GM12878 (cell line): ENCODE data around the gene CASS4. TPM values are rescaled to one million over a fixed set of nuclear protein-coding genes. Genes with fewer than 3 reads are reported as not detected.
A peak's percentile ranks its signal among the peaks of the same experiment; 100 is the strongest.

ENCODE experiments used
- ATAC-seq: fragments of 200-7000 bp; cut with Tn5 transposase; 3 replicates; pipeline ENCODE4 v1.9.1; 2020; ENCODE audit warnings: mild to moderate bottlenecking, moderate library complexity
- BruUV-seq: library from RNA; stranded (reverse); fragments of 400-500 nt; replicated peaks from 2 replicates; lab custom pipeline; 2021; lab: Mats Ljungman, UMichigan
- CTCF ChIA-PET: fragments of 300-600 bp; sonication (Branson Sonifier 250); formaldehyde crosslinking; extraction: SDS; loops from one replicate; lab custom pipeline; 2021; ENCODE audit warnings: inconsistent platforms; lab: Yijun Ruan, JAX
- POLR2A ChIA-PET: fragments of 350-600 bp; formaldehyde crosslinking; extraction: SDS; loops from one replicate; lab custom pipeline; 2021; ENCODE audit warnings: inconsistent platforms; lab: Charles Lee
- RAD21 ChIA-PET: fragments of 300-600 bp; sonication (Branson Sonifier 250); formaldehyde crosslinking; loops from one replicate; lab custom pipeline; 2023; ENCODE audit warnings: antibody characterized with exemption; ENCODE audit not compliant: unreplicated experiment; lab: Charles Lee
- SMC1A ChIA-PET: fragments of 300-600 bp; sonication (Branson Sonifier 250); formaldehyde crosslinking; loops from one replicate; lab custom pipeline; 2023; ENCODE audit not compliant: unreplicated experiment, uncharacterized antibody; lab: Charles Lee
- DNase-seq: peaks from one replicate; pipeline ENCODE4 v3.0.0-alpha.2; 2011; ENCODE audit warnings: low read depth, low spot score
- FAIRE-seq: peaks from 3 replicates; lab custom pipeline; 2011; peaks lifted over from hg19 to GRCh38; lab: Jason Lieb, UNC
- H2AFZ ChIP-seq: 2 replicates; pipeline ENCODE4 v1.6.0; 2011; ENCODE audit warnings: low read depth, low read length, control low read depth; ENCODE audit not compliant: control insufficient read depth
- H3K27ac ChIP-seq: 2 replicates; pipeline ENCODE4 v1.5.1; 2011; ENCODE audit warnings: control low read depth; ENCODE audit not compliant: control insufficient read depth, insufficient read depth
- H3K27me3 ChIP-seq, 2 experiments: replicated peaks in 1 of 2; 2 replicates each; pipeline versions ENCODE4 v1.6.0 to v1.6.1; 2011; ENCODE audit warnings: low read length in 1 of 2; ENCODE audit not compliant: control insufficient read depth in 2 of 2, insufficient read depth in 2 of 2
- H3K36me3 ChIP-seq, 2 experiments: 2 replicates each; pipeline ENCODE4 v1.5.1; 2011; ENCODE audit warnings: low read length in 1 of 2; ENCODE audit not compliant: control insufficient read depth in 2 of 2, insufficient read depth in 2 of 2
- H3K4me1 ChIP-seq: 2 replicates; pipeline ENCODE4 v1.6.1; 2011; ENCODE audit warnings: mild to moderate bottlenecking, low read length, moderate library complexity, mixed read lengths; ENCODE audit not compliant: control insufficient read depth, insufficient read depth
- H3K4me2 ChIP-seq: 2 replicates; pipeline ENCODE4 v1.6.0; 2011; ENCODE audit warnings: control low read depth; ENCODE audit not compliant: control insufficient read depth, insufficient read depth
- H3K4me3 ChIP-seq: fragments of 200-600 bp; sonication (generic); 2 replicates; pipeline ENCODE4 v1.5.1; 2016
- H3K79me2 ChIP-seq: 2 replicates; pipeline ENCODE4 v1.6.0; 2011; ENCODE audit warnings: low read length; ENCODE audit not compliant: control insufficient read depth, insufficient read depth
- H3K9ac ChIP-seq: 2 replicates; pipeline ENCODE4 v1.8.0; 2011; ENCODE audit warnings: low read length, control low read depth, mixed read lengths; ENCODE audit not compliant: control insufficient read depth, insufficient read depth
- H3K9me3 ChIP-seq: replicated peaks from 3 replicates; pipeline ENCODE4 v1.5.1; 2011; ENCODE audit warnings: mild to moderate bottlenecking, low read length; ENCODE audit not compliant: control insufficient read depth, insufficient read depth
- H4K20me1 ChIP-seq: 2 replicates; pipeline ENCODE4 v1.6.0; 2011; ENCODE audit not compliant: control insufficient read depth, insufficient read depth
- EP300 ChIP-seq, 2 experiments: fragments of 150-350 bp in 1 of 2; IDR thresholded peaks; 2 replicates each; pipeline ENCODE4 v1.6.1; 2011 to 2012; ENCODE audit warnings: low read depth in 2 of 2, low read length in 2 of 2, borderline replicate concordance in 1 of 2, improper control_type of control experiment in 1 of 2, inconsistent platforms in 1 of 2; ENCODE audit not compliant: control insufficient read depth in 1 of 2
- IRF4 ChIP-seq: IDR thresholded peaks from 2 replicates; pipeline ENCODE4 v1.6.1; 2011; ENCODE audit warnings: low read depth, low read length
- POU2F2 ChIP-seq: IDR thresholded peaks from 3 replicates; pipeline ENCODE4 v1.6.1; 2011; ENCODE audit warnings: low read depth, mild to moderate bottlenecking, low read length, borderline replicate concordance
- SPI1 ChIP-seq: IDR thresholded peaks from 2 replicates; pipeline ENCODE4 v1.6.1; 2011; ENCODE audit warnings: low read depth, mild to moderate bottlenecking, low read length, moderate library complexity, borderline replicate concordance; ENCODE audit not compliant: insufficient read depth
- SREBF1 ChIP-seq: IDR thresholded peaks from 2 replicates; pipeline ENCODE4 v1.6.1; 2012; ENCODE audit warnings: mild to moderate bottlenecking, low read length
- SRF ChIP-seq, 2 experiments: IDR thresholded peaks; 2 replicates each; pipeline ENCODE4 v1.6.1; 2011; ENCODE audit warnings: low read depth in 2 of 2, low read length in 2 of 2, mild to moderate bottlenecking in 1 of 2, moderate library complexity in 1 of 2
- ZZZ3 ChIP-seq: IDR thresholded peaks from 2 replicates; pipeline ENCODE4 v1.6.1; 2011; ENCODE audit warnings: low read depth; ENCODE audit not compliant: control insufficient read depth, insufficient read length
- WGBS: methylation state at CpG from one replicate; pipeline ENCODE4 v1.1.6; 2016; ENCODE audit warnings: low lambda C conversion rate; ENCODE audit not compliant: insufficient replicate concordance, insufficient coverage; ENCODE audit errors: missing lambda C conversion rate; 5-methylcytosine and 5-hydroxymethylcytosine counted together
- in situ Hi-C: fragments of 300-500 bp; cut with MboI; formaldehyde crosslinking; loops from 9 replicates; pipeline ENCODE4 v1.14.3; 2018; ENCODE audit warnings: mixed read lengths
- intact Hi-C: fragments of 100-400 bp; cut with micrococcal nuclease; formaldehyde crosslinking; loops from one replicate; pipeline ENCODE4 v1.14.2; 2022; ENCODE audit not compliant: unreplicated experiment
- polyA plus RNA-seq, 11 experiments: library from polyadenylated mRNA; depleted of rRNA in 4 of 11; unstranded in 6 of 11; stranded (reverse) in 5 of 11; fragments of >200 nt; fragmentation: Nextera tagmentation in 4 of 11; fragmentation: Illumina TruSeq in 1 of 11; extraction: Ambion mirVana in 4 of 11; extraction: Trizol in 1 of 11; gene quantifications; 1 replicate in 1 of 11; 2 replicates in 10 of 11; pipeline versions ENCODE4 v1.2.1 to v1.2.3, GENCODE V29; 2011 to 2016; ENCODE audit warnings: inconsistent platforms in 2 of 11, missing spikeins in 2 of 11, low read depth in 1 of 11
- total RNA-seq, 4 experiments: library from RNA; depleted of rRNA in 3 of 4; stranded (reverse); fragments of >200 nt in 3 of 4; fragmentation: Illumina TruSeq in 1 of 4; extraction: Trizol in 1 of 4; gene quantifications; 2 replicates each; pipeline versions ENCODE4 v1.2.1 to v1.2.3, GENCODE V29; 2013 to 2021

CASS4 gene
- total and polyA plus RNA-seq, 10 of the 15 experiments (the other 5 are each of a cell fraction or from before 2014, with no cell fraction given), result 0.04 to 0.24 (median 0.11) TPM; not detected in 1

DNA sequence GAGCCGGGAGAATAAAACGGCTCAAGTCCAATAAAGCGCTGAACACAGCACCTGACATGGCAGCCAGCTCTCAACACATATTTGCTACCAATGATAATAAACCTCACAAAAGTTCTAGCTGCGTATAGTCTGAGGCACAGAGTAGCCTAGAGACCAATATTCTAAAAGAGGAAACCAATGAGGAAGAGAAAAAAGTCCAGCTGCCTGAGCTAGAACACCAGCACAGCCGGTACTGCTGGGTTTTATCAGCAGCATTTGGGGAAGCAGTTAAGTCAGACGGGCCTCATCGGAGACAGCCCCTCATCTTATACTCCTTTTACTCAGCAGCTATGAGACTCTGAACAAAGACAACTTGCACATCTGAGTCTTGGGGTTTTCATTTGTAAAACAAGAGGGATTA lies 53.9 kb downstream of the CASS4 start:
- Histone ChIP-seq H3K4me3 (no peak overlapping the region), H3K36me3 (no peaks in the 10 kb centered on the region), H4K20me1 (no peaks in the 10 kb centered on the region), H3K4me1 (peaks cover 17% of the 10 kb centered on the region), H3K79me2 (peaks cover 23% of the 10 kb centered on the region), H3K27ac (no peak overlapping the region), H3K27me3 (no peaks in the 10 kb centered on the region), H2AFZ (peak overlapping the region; percentile 9), H3K9me3 (no peaks in the 10 kb centered on the region), H3K4me2 (peak overlapping the region; percentile 10; the same call in 1 of the 2 replicates), H3K9ac (no peak overlapping the region)
- in situ Hi-C loops (no loop called here), intact Hi-C loops (no loop called here)
- no TSS peak for BruUV-seq
- ChIA-PET RAD21 (interaction anchor here (1.1 to 1.8 kb wide), 2 partner anchors 12 to 54 kb away, joined by 3 to 10 read pairs; no protein-coding TSS in a partner anchor), POLR2A (interaction anchor here (0.9 kb wide), 1 partner anchor 11 kb away, joined by 4 read pairs; no protein-coding TSS in a partner anchor), SMC1A (interaction anchor here (1.5 to 2.4 kb wide), 3 partner anchors 12 to 108 kb away, joined by 3 to 13 read pairs (median 4); partner anchors contain the start of gene FAM210B), CTCF (interaction anchor here (0.8 to 2.9 kb wide), 3 partner anchors 21 to 65 kb away, joined by 3 to 10 read pairs (median 3); no protein-coding TSS in a partner anchor)
- peak; percentile 24 for ATAC-seq
- TF ChIP-seq IRF4 (no peak), SPI1 (peak; percentile 62; the same call in 1 of the 2 replicates), SRF (IDR thresholded peaks at IDR 0.05; ENCODE audit: low read depth in 2 of 2, low read length in 2 of 2) (no peak)
- FAIRE-seq, result no peak
- DNase-seq, result no peak
- WGBS, result 15% methylated on average over 7 of the region's 7 CpGs

GRCh38 chr20:56467968-56468315 lies 55.9 kb downstream of the CASS4 start:
- in situ Hi-C loops, result no loop called here
- no peaks in the 10 kb centered on the region for H3K9me3 ChIP-seq
- WGBS, result 0% methylated on average over 7 of the region's 7 CpGs
- no peaks in the 10 kb centered on the region for H4K20me1 ChIP-seq
- intact Hi-C loops, result loop anchor here (1.0 to 2.0 kb wide), 3 partner anchors 27 to 75 kb away; partner anchors contain the start of genes AURKA and CSTF1
- ATAC-seq (no peak; the same call in 2 of the 3 replicates), FAIRE-seq (no peak), DNase-seq (no peak)
- POLR2A ChIA-PET, result interaction anchor here (1.3 kb wide), 1 partner anchor 15 kb away, joined by 3 read pairs; no protein-coding TSS in a partner anchor
- H3K4me3 ChIP-seq, result peak overlapping the region; percentile 90; the same call in 1 of the 2 replicates
- no peak for TF ChIP-seq ZZZ3
- TF ChIP-seq POU2F2, result no peak
- no peak for TF ChIP-seq EP300 (IDR thresholded peaks at IDR 0.05; ENCODE audit: borderline replicate concordance in 1 of 2, control insufficient read depth in 1 of 2, low read depth in 2 of 2, low read length in 2 of 2)
- TF ChIP-seq SREBF1, result no peak
- peak overlapping the region; percentile 91 for H2AFZ ChIP-seq
- peak overlapping the region; percentile 54 for H3K9ac ChIP-seq
- peaks cover 23% of the 10 kb centered on the region for H3K79me2 ChIP-seq
- H3K4me1 ChIP-seq, result peaks cover 17% of the 10 kb centered on the region
- no TSS peak for BruUV-seq
- H3K27me3 ChIP-seq, result no peaks in the 10 kb centered on the region
- peak overlapping the region; percentile 42; the same call in 1 of the 2 replicates for H3K27ac ChIP-seq
- CTCF ChIA-PET, result interaction anchor here (0.5 to 2.0 kb wide), 2 partner anchors 71 to 125 kb away, joined by 4 to 13 read pairs; no protein-coding TSS in a partner anchor
- H3K4me2 ChIP-seq, result peak overlapping the region; percentile 98
- no peaks in the 10 kb centered on the region for H3K36me3 ChIP-seq
- SMC1A ChIA-PET, result interaction anchor here (1.1 to 2.8 kb wide), 4 partner anchors 14 to 74 kb away, joined by 4 to 14 read pairs (median 9); partner anchors contain the start of genes AURKA and CSTF1
- RAD21 ChIA-PET, result interaction anchor here (1.8 kb wide), 1 partner anchor 76 kb away, joined by 9 read pairs; the partner anchor contains the start of genes AURKA and CSTF1
